Cardiac fibroblast (primary cell): ENCODE data around the gene RECQL5.
A peak's percentile ranks its signal among the peaks of the same experiment; 100 is the strongest.

Experiments
- DNase-seq, 2 donors: peaks; one replicate each; pipeline versions ENCODE4 v3.0.0 to v3.0.0-alpha.2; 2010; ENCODE audit warnings: low read depth in 2 of 2
- H3K4me3 ChIP-seq, 2 donors: replicated peaks in 1 of 2; 1 replicate in 1 of 2; 2 replicates in 1 of 2; pipeline ENCODE4 v1.5.1; 2011; ENCODE audit warnings: low read depth in 2 of 2, low read length in 2 of 2, mild to moderate bottlenecking in 2 of 2, moderate library complexity in 1 of 2
- TF ChIP-seq, protein P1 (sequence below): IDR thresholded peaks from one replicate; pipeline ENCODE4 v1.5.1; 2011; ENCODE audit warnings: low read depth, mild to moderate bottlenecking, low read length, inconsistent platforms

The RECQL5 gene

DNA sequence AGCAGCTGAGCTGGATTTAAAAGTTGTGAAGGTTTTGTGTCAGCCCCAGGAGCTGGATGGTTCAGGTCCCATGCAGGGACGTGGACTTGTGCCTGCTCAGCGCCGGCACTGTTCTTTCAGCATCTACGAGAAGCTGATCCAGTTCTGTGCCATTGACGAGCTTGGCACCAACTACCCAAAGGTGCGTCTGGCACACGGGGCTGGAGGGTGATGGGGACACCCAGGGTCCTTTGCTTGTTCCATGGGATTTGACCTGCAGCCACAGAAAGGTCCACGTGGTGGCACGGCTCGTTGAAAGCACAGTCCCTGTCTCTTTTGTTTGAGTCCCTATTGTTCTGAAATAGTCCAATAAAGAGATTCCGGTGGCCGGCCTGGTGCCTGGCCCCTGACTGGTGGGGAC is 36.2 kb upstream of the RECQL5 start:
- no peak for DNase-seq
- H3K4me3 ChIP-seq, result no peak overlapping the region
- TF ChIP-seq, protein P1, sequence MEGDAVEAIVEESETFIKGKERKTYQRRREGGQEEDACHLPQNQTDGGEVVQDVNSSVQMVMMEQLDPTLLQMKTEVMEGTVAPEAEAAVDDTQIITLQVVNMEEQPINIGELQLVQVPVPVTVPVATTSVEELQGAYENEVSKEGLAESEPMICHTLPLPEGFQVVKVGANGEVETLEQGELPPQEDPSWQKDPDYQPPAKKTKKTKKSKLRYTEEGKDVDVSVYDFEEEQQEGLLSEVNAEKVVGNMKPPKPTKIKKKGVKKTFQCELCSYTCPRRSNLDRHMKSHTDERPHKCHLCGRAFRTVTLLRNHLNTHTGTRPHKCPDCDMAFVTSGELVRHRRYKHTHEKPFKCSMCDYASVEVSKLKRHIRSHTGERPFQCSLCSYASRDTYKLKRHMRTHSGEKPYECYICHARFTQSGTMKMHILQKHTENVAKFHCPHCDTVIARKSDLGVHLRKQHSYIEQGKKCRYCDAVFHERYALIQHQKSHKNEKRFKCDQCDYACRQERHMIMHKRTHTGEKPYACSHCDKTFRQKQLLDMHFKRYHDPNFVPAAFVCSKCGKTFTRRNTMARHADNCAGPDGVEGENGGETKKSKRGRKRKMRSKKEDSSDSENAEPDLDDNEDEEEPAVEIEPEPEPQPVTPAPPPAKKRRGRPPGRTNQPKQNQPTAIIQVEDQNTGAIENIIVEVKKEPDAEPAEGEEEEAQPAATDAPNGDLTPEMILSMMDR, result no peak

DNA sequence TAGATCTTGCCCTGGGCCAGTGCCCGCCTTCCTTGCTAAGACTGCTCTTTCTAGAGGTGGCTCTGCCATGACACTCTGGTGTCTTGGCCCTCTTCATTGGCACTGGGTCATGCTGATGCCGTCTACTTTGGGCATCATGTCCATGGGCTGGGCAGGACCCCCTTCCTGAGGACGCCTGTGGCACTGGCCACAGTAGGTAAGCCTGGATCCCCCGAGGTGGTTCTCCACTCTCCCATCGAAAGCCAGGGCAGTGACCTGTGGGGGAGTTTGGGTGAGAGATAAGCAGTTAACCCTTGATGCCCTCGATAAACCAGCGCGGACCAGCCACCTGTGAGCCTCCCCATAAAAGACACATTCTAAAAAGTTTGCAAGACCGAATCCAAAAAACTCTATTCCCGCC is 34.3 kb upstream of the RECQL5 start:
- DNase-seq, result no peak
- H3K4me3 ChIP-seq, result no peak overlapping the region
- TF ChIP-seq, protein P1, result no peak

GRCh38 chr17:75698659-75699058 is 31.7 kb upstream of the RECQL5 start:
- no peak overlapping the region for H3K4me3 ChIP-seq
- TF ChIP-seq, protein P1, result no peak
- DNase-seq, result no peak

DNA sequence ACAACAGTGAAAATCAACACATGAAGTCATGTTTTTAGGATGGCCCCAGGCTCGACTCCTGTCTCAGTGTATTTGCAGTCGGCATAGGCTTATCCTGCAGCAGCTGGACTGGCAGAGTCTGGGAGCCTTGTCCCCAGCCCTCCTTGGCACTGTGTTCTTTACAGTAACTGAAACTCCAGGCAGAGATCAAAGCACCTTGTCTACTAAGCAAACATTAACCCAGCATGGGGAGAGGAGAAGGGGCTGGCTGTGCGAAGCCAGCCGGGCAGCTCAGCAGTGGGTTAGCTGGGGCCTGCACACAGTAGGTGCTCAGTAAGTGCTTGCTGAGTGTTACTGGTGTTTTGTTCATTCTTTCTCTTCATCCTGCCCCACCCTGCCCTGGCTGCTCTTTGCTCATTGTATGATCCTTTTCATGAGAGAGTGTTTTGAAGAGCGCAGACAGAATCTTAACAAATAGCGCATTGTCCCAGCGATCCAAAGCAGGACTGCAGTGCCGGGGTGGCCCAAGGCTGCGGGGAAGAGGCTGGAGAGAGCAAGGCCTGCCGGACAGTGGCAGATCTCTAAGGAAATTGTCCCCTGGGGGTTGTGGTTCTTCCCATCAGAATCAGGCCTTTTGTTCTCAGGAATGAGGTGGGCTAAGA is 30.8 kb upstream of the RECQL5 start:
- TF ChIP-seq, protein P1, result no peak
- DNase-seq, result no peak
- H3K4me3 ChIP-seq, result no peak overlapping the region

DNA sequence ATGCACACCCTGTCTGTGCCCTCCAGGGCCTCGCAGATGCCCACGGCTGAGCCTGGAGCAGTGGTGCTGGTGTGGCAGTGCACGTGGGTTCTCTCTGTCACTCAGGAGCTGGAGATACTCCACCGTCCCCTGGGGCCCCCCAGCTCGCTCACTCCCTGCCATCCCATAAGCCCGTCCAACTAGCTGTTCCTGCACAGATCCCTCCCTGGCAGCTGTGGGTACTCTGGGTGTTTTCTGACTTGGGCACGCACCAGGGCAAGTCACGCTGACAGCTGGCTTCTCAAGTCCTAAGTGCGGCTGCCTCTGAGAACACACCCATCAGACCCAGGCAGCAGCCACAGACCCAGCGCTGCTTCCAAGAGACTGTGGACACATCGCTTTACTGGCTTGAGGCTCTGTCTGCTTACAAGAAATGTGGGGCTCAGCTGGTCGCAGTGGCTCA is 28.9 kb upstream of the RECQL5 start:
- H3K4me3 ChIP-seq, result no peak overlapping the region
- DNase-seq, result no peak
- TF ChIP-seq, protein P1, result no peak

GRCh38 chr17:75695141-75695829 is 28.3 kb upstream of the RECQL5 start:
- TF ChIP-seq, protein P1, result no peak
- H3K4me3 ChIP-seq, result no peak overlapping the region
- peak in 1 of 2 donors; percentile 70 for DNase-seq
